ENCODE measurements around the gene CDH26.
"Not testable (repeated sequence)": the region's sequence is repeated elsewhere in the genome, so short reads cannot be mapped to it uniquely, and the experiment has no call there.

The CDH26 gene

GRCh38 chr20:59940956-59941294 lies 17.3 kb upstream of the CDH26 start:
- no peak for DNase-seq

GRCh38 chr20:59942245-59942644 lies 16.0 kb upstream of the CDH26 start:
- no peak for DNase-seq

GRCh38 chr20:59944726-59945125 lies 13.5 kb upstream of the CDH26 start:
- DNase-seq: no peak

- peak; percentile 36 for DNase-seq
Observed at GRCh38 chr20:59945175-59945574, 13.0 kb upstream of the CDH26 start.

GRCh38 chr20:59945731-59946130 lies 12.5 kb upstream of the CDH26 start:
- peak; percentile 47 for DNase-seq

- DNase-seq: no peak
Observed at GRCh38 chr20:59947376-59947775, 10.8 kb upstream of the CDH26 start.

DNA sequence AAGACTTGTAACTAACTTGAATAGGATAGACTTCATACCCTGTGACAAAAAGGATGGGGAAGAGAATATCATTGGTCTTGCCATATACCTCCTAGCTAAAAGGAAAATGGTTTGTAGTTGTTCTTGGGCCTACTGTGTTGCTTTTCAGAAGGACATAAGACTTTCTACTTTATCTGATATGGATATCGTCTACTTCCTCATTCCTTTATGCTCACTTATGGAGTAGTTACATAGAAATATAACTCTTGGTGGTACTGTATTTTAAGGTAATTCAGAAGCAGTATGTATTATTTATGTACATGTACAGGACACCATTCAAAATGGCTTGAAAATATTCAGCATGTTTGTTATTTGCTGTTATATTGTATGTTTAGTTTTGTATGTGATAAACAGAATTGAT lies 10.0 kb upstream of the CDH26 start:
- no peak for DNase-seq

- DNase-seq: peak; percentile 61
Observed at GRCh38 chr20:59948828-59949720, 9.1 kb upstream of the CDH26 start.

- DNase-seq: no peak
Observed at GRCh38 chr20:59949911-59950310, 8.3 kb upstream of the CDH26 start.

DNA sequence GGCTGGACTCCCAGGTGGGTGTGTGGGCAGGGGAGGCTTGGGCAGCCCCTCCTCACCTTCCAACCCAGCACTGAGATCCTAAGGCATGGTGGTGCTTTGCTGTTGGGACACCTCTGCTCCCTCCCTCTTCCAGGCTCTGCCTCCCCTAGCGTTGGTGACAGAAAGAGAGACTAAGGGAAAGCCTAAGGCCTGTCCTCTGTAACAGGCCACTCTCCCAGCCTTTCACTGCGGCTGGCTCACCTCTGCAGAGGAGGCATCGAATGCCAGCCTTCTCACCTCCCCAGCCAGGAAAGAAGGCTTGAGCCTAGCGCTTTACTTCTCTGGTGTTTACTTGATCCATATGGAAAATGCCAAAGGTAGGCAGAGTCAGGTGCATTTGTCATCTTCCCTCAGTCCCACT lies 3.5 kb upstream of the CDH26 start:
- DNase-seq: no peak

DNA sequence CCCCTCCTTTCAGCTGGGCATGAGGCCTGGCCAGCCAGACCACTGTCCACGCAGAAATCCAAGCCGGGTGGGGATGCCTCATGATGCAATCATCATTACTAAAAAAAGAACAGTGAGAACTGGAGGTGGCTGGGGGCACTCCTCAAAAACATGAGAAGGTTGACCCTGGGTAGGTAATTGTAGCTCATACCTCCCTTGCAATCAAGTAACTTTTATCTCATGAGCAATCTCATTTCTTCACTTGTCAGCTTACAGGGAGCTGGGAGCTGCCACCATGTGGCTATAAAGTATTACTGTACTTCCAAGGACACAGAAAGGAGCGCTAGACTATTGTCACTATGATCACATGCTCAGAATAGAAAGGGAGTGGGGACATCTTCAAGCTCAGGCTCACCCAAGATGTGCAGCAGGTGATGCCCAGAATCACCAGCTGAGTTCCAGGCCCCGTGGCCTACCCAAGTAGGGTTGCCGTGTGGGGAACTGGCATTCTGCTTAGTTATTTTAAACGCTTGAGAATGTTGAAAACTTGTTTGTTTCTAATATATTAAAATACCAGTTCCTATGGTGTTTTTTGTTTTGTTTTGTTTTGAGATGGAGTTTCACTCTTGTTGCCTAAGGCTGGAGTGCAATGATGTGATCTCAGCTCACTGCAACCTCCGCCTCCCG lies 3.0 kb upstream of the CDH26 start:
- DNase-seq: no peak

DNA sequence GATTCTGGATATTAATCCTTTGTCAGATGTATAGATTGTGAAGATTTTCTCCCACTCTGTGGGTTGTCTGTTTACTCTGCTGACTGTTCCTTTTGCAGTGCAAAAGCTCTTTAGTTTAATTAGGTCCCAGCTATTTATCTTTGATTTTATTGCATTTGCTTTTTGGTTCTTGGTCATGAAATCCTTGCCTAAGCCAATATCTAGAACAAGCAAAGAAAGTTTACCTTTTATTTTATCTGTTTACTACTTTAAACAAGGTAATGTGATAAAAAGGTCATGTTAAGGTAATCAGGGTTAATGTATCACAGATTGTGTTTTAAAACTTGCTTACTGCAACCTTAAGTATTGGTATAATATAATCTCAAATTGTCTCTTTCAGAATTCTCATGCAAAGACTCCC lies 655 bp upstream of the CDH26 start:
- DNase-seq: not testable (repeated sequence)

DNA sequence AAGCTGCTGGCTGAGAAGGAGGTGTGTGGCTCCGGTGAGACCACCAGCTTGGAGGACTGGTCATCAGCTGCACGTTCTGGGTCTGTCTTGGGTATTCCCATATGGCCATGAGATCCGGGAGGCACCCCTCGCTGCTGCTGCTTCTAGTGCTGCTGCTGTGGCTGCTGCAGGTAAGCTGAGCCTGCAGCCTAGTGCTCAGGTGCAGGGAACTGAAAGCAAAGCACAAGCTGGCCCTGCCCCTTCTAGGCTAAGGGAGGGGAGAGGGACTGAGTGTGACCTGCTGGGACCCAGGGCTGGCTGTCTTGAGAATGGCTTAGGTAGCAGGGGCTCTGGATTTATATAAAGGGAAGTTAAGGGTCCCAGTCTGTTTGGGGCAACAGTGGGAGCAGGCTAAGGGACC lies 403 bp downstream of the CDH26 start:
- no peak for DNase-seq

DNA sequence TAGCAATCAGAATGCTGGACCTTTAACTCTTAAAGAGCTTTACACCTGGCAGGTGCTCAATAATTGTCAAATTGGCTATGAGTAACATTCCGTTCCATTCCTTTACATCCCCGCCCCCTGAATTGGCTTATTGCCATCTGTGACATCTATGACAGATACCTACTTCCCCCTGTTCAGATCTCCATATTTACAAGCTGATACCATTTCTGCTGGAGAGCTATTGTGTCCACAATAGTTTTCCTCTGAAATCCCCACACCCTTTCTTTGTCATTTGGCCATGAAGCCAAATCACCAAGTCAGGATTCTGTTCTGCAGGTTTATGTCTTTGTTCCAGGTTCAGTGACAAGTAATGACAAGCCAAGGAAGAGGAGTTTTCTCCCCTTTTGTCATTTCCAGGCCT lies 3.2 kb downstream of the CDH26 start:
- no peak for DNase-seq

GRCh38 chr20:59962155-59962554 lies 3.9 kb downstream of the CDH26 start:
- DNase-seq: no peak

DNA sequence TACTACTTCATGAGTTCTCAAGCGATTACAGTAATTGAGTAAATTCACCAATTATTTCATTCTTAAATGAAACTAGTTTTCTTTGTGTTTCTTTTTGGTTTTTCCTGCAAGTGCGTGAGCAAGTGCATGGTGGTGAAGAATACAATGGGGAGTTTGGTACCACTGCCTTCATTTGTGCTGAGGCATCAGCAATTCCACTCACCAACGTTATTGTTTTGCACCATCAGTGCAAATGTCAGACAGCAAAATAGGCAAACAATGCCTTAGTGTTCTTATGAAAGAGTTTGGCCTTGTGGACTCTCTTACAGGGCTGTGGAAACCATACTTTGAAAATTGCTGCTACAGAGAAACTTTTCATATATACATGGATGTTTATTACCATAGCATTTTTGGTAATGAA lies 8.2 kb downstream of the CDH26 start:
- DNase-seq: no peak

DNA sequence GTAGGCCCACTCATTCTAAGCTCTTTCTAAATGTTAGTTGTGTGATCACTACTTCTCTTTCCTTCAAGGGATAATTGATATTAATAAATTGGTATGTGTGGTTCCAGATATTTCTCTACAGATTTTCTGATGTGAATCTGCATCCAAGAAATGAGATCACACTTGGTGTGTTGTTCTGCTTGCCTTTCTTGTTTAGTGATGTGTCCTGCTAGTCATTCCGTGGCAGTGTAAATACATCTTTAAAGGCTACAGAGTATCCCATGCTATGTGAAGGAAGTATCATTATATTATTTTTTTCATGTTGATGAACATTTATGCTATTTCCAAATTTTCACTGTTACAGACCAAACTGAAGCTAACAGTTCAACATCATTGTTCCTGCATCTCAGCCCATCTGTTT lies 13.2 kb downstream of the CDH26 start:
- no peak for DNase-seq

GRCh38 chr20:59972037-59972801 lies 14.0 kb downstream of the CDH26 start:
- no peak for DNase-seq

- DNase-seq: no peak
Observed at GRCh38 chr20:59976156-59976782, 18.0 kb downstream of the CDH26 start.

DNA sequence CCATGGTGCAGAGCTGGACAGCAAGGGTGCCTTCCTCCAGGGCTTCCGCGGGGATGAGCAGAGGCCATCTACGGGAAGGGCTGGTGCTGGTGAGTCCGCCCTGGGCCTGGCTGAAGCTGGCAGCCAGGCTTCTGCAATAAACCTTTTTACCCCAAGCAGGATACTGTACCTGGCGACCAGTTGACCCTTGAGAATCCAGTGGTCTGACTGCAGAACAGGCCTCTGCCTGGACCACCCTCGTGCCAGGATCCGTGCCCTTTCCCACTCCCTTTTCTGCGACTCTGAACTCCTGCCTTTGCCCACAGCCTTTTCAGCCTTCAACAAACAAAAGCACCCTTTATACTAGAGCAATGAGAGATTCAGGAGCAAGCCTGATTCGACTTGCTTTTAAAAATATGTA lies 18.9 kb downstream of the CDH26 start:
- DNase-seq: no peak

DNA sequence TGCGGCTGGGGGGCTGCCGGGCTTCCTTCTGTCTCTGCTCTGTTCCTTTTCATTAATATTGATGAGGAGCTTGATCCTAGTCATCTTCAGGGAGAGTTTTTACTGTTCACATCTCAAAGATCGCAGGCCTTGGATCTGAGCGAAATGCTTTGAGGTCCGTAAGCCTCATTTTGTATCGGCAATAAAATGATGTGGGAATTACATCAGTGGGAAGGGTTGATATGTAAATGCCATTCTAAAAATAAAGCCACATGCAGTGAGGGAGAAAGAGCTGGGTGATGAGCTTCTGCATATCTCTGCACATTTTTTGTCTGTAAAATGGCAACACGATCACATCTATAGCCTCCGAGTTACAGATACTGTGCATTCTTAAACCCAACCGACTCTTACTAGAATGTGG lies 24.9 kb downstream of the CDH26 start:
- no peak for DNase-seq

DNA sequence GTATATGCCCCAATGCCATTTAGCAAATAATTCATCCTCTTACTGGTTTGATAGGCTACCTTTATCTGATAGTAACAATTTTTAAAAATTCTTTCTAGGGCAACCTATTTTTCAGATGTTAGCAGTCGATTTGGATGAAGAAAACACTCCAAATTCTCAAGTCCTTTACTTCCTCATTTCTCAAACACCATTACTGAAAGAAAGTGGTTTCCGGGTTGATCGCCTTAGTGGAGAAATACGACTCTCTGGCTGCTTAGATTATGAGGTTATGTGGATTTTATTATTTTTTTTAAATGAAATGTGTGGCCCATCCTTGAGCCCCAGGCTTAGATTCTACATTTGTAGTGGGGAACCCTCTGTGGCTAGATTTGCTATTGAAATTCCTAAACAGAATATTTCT lies 26.3 kb downstream of the CDH26 start:
- no peak for DNase-seq

DNA sequence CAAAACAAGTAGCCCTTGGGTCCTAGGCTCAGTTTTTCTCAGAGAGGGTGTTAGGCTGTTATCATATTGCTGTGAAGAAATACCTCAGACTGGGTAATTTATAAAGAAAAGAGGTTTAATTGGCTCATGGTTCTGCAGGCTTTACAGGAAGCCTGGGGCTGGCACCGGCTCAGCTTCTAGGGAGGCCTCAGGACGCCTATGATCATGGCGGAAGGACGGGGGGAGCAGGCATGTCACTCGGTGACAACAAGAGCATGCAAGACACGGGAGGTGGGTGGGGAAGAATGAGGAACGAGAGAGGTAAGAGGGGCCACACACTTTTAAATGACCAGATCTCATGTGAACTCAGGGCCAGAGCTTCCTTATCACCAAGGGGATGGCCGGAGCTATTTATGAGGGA lies 26.9 kb downstream of the CDH26 start:
- no peak for DNase-seq

Data from fibroblast of skin of abdomen (primary cell).